AG09309 (cell line): ENCODE measurements around the gene CDKN3.

Source experiments
- DNase-seq: peaks from one replicate; pipeline ENCODE4 v3.0.0-alpha.2; 2010; ENCODE audit warnings: low read depth
- H3K4me3 ChIP-seq: 2 replicates; pipeline ENCODE4 v1.5.1; 2011; ENCODE audit warnings: mild to moderate bottlenecking, low read depth, low read length, moderate library complexity; ENCODE audit not compliant: control insufficient read depth
- TF ChIP-seq, protein P1 (sequence below): IDR thresholded peaks from 2 replicates; pipeline ENCODE4 v1.5.1; 2011; ENCODE audit warnings: mild to moderate bottlenecking, low read depth, low read length, inconsistent platforms; ENCODE audit not compliant: insufficient read depth, control insufficient read depth; ENCODE audit errors: missing control alignments

Gene CDKN3

DNA sequence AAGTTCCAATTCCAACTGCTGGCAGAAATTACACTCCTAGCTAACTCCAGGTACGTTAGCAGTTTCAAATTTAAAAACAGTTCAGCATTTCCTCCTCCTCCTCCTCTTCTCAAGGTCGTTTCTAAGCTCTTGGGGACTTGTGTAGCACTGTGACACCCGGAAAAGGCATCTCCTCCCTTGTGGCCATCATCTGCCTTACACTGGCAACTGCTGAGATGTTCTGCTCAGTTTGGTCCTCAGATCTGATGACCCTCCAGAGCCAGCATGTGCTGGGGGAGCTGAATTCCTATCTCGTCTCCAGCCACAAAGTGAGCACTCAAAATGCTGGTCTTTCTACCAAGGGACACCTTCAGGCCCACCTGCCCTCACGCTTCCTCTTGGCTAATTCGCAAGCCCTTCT is 43.5 kb upstream of the CDKN3 start:
- TF ChIP-seq, protein P1, sequence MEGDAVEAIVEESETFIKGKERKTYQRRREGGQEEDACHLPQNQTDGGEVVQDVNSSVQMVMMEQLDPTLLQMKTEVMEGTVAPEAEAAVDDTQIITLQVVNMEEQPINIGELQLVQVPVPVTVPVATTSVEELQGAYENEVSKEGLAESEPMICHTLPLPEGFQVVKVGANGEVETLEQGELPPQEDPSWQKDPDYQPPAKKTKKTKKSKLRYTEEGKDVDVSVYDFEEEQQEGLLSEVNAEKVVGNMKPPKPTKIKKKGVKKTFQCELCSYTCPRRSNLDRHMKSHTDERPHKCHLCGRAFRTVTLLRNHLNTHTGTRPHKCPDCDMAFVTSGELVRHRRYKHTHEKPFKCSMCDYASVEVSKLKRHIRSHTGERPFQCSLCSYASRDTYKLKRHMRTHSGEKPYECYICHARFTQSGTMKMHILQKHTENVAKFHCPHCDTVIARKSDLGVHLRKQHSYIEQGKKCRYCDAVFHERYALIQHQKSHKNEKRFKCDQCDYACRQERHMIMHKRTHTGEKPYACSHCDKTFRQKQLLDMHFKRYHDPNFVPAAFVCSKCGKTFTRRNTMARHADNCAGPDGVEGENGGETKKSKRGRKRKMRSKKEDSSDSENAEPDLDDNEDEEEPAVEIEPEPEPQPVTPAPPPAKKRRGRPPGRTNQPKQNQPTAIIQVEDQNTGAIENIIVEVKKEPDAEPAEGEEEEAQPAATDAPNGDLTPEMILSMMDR: no peak
- H3K4me3 ChIP-seq: no peak overlapping the region
- DNase-seq: no peak

DNA sequence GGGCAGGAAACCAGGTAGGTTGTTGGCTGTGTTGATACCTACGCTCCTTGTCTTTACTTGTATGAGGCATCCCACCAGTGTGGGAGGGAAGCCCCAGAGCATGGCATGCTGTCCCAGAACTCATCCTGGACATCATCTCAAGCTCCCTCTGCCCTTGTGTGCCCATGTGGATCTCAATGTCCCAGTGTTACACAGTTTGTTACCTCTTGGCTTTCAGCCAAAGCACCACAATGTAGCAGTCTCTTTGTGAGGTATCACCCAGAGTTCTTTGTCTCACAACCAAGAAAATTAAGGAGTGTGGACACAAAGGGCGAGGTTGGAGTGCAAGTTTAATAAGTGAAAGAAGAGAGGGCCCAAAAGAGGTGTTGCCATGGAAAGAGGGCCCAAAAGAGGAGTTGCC is 43.1 kb upstream of the CDKN3 start:
- TF ChIP-seq, protein P1: no peak

DNA sequence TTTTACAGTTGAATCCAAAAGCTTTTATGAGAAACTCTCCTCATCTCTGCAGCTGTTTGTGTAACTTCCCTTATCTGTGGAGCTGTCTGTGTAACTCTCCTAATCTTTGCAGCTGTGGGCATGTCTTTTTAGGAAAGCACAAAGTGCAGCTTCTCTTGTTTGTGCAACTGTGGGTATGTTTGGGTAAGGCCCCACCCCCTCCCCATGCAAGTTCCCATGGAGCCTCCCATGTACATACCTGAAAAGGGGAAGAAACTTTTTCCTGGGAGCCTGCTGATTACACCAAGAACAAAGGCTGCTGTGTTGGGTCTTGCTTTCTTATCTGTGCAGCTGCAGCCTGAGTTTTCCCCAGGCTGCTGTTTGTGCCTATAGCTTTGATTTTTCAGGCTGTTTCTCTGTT is 42.7 kb upstream of the CDKN3 start:
- TF ChIP-seq, protein P1: no peak
- H3K4me3 ChIP-seq: no peak overlapping the region
- no peak for DNase-seq

More for the DNA sequence above, 43.1 kb upstream of the CDKN3 start:
- H3K4me3 ChIP-seq: no peak overlapping the region
- no peak for DNase-seq

DNA sequence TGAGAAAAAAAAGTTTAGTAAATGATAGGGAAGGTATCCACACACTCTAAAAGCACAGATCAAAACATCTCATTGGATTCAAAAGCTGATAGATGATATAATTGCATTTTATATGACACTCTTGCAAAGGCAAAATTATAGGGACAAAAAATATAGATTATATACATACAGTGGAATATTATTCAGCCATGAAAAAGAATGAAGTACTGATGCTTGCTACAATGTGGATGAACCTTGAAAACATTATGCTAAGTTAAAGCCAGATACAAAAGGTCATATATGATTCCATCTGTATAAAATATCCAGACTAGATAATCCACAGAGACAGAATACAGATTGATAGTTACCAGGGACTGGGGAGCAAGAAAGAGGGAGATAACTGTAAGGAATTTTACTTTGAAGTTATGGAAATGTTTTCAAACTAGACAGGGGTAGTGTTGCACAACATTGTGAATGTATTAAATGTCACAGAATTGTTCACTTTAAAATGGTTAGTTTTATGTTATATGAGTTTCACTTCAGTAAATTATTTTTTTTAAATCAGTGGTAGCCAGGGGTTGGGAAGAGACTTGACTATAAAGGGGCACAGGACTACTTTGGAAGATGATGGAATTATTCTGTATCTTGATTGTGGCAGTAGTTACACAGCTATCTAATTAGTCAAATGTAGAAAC is 41.7 kb upstream of the CDKN3 start:
- no peak for DNase-seq
- TF ChIP-seq, protein P1: no peak
- no peak overlapping the region for H3K4me3 ChIP-seq

DNA sequence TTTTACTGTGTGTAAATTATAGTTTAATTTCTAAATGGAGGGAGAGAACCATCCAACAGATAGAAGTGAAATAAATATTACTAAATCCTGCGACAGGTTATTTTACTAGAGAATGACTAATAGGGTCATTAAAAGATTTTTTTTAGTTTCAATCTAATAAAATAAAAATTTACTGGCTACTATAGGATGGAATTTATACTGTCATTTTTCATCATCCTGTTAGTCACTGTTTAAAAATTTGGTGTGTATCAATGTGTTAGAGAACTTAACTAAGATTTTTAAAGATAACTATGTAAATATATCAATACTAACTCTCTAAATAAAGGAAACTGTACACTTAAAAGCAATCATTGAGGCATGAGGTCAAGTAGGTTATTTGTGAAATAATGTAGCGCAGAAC is 41.1 kb upstream of the CDKN3 start:
- H3K4me3 ChIP-seq: no peak overlapping the region
- DNase-seq: no peak
- TF ChIP-seq, protein P1: no peak

DNA sequence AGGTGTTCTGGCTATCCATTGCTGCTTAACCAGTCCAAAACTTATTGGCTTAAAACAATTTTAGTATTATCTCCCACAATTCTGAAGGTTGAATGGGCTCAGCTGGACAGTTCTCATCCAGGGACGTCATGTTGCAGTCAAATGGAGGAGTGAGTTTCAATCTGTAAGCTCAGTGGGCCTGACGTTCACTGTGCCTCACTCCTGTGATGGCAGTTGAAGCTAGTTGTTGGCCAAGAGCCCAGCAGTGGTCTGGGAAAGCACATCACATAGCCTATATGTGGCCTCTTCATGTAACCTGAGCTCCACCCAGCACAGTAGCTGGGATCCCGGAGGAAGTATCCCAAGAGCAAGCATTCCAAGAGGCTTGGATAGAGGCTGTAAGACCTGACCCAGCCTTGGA is 40.6 kb upstream of the CDKN3 start:
- H3K4me3 ChIP-seq: no peak overlapping the region
- no peak for DNase-seq
- TF ChIP-seq, protein P1: no peak

DNA sequence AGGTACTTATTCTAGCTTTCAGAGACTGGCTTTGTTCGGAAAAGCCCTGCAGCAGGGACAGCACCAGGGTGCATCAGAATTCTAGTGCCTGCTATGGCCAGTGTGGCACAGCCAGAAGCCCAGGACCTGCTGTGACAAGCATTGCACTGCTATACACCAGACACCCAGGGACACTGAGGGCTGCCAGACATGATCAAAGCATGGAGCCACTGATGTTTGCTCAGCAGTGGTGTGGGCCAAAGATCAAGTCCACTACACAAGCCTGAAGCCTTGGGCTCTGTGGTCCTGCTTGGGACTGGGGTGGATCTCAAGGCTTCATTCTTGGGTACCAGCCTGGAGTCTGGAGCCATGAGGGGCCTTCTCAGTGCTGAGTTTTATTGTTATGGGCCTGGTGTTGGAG is 36.1 kb upstream of the CDKN3 start:
- no peak for DNase-seq
- TF ChIP-seq, protein P1: no peak

More for the DNA sequence above, 36.1 kb upstream of the CDKN3 start:
- H3K4me3 ChIP-seq: no peak overlapping the region
